Stimulated activated CD4-positive, alpha-beta T cell treated with anti-CD3 and anti-CD28 coated beads, TNF-alpha, amount 100 ng/mL, for 24 hours (primary cell): Measurements from ENCODE around the gene ZNF547.
"Not testable (repeated sequence)": the region's sequence is repeated elsewhere in the genome, so short reads cannot be mapped to it uniquely, and the experiment has no call there.

Source experiments
- DNase-seq, 3 experiments: peaks; one replicate each; pipeline ENCODE4 v3.0.0-alpha.2; 2020; ENCODE audit warnings: low read depth in 3 of 3

The ZNF547 gene

DNA sequence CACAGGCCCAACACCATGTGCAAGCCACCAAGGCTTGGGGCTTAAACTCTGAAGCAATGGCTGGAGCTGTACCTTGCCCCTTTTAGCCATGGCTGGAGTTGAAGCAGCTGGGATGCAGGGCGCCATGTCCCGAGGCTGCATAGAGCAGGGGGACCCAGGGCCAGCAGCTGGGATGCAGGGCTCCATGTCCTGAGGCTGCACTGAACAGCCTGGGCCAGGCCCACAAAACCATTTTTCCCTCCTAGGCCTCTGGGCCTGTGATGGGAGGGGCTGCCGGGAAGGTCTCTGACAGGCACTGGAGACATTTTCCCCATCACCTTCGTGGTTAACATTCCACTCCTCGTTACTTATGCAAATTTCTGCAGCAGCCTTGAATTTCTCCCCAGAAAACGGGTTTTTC lies 10.8 kb downstream of the ZNF547 start:
- DNase-seq, result no peak

GRCh38 chr19:57374647-57375046 lies 11.3 kb downstream of the ZNF547 start:
- not testable (repeated sequence) for DNase-seq

GRCh38 chr19:57376151-57376550 lies 12.8 kb downstream of the ZNF547 start:
- no peak for DNase-seq

GRCh38 chr19:57377498-57378146 lies 14.3 kb downstream of the ZNF547 start:
- DNase-seq, result no peak

DNA sequence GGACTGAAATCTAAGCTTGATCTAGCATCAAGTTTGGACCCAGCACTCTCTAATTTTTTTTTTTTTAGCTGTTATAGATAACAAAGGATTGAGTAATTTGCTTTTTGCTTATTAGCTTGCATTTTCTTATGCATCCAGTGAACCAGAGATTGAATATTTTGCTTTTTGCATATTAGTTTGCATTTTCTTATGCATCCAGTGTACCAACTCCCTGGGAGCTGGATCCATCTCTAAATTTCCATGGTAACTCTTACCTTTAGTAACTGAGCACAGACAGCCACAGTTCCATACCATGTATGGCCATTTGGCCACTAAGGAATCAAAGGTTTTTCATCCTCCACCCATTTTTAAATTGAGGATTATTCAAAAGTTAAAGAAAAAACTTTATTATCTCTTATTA lies 17.6 kb downstream of the ZNF547 start:
- no peak for DNase-seq

DNA sequence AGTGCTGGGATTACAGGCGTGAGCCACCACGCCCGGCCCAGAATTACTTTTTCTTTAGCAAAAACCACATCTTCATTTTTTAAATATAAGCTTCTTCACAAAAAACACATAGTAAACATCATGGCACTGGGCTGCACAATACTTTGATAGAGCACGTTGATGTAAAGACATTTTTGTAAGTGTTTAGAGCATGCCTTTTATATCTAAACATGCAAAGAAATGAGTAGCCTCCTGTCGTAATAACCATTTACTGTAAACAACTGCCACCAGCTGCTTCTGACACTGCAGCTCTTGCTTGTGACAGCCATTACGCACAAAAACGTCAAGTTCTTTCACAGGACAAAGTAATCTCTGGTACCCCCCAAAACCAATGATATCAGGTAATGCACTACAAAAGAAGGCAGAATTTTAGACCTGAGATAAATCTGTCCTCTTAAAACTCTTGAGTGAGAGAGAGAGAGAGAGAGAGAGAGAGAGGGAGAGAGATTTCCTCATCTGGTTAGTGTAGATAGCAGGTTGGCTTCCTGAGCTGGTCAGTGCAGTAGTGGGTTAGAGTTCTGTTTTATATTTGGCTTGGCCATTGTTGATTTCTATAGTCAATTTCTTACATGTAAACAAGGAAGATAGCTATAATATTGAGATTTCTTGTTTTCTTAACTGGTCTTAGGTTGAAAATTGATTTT lies 19.6 kb downstream of the ZNF547 start:
- no peak for DNase-seq

DNA sequence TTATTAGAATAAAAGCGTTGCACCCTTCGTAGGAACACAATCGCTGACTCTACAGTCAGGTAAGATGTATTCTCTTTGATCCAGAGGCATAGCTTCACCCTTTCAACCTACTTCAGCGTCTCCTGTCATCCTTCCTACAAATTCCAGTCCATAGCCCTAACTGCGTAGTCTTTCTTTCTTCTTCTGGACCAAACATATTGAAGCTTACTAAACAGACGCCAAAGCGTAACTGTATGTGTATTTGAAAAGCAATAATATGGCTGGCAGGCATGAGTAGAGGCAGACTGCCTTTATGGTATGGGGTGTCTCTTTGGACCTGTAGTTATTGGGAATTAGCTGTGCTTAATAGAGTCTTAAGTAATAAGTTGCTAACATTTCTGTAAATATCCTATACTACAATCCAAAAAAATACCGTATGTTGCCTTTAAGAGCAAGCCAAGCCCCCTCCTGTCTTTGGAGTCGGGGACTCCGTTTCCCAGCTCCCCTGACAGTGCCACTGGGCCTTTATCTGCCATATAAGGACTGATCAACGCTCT lies 25.9 kb downstream of the ZNF547 start:
- no peak for DNase-seq

- DNase-seq, result peak; percentile 92 to 94 (median 93)
Observed at GRCh38 chr19:57389730-57390598, 26.6 kb downstream of the ZNF547 start, which contains the start of gene ZNF548. TSS of gene ZNF548 (plus strand) at chr19:57389854. CDS start at chr19:57390100, 246 bp downstream.

GRCh38 chr19:57395710-57396109 lies 32.4 kb downstream of the ZNF547 start:
- DNase-seq, result no peak

DNA sequence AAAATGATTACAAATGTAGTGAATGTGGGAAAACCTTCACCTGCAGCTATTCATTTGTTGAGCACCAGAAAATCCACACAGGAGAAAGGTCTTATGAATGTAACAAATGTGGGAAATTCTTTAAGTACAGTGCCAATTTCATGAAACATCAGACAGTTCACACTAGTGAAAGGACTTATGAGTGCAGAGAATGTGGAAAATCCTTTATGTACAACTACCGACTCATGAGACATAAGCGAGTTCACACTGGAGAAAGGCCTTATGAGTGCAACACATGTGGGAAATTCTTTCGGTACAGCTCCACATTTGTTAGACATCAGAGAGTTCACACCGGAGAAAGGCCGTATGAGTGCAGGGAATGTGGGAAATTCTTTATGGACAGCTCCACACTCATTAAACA lies 35.5 kb downstream of the ZNF547 start:
- no peak for DNase-seq

DNA sequence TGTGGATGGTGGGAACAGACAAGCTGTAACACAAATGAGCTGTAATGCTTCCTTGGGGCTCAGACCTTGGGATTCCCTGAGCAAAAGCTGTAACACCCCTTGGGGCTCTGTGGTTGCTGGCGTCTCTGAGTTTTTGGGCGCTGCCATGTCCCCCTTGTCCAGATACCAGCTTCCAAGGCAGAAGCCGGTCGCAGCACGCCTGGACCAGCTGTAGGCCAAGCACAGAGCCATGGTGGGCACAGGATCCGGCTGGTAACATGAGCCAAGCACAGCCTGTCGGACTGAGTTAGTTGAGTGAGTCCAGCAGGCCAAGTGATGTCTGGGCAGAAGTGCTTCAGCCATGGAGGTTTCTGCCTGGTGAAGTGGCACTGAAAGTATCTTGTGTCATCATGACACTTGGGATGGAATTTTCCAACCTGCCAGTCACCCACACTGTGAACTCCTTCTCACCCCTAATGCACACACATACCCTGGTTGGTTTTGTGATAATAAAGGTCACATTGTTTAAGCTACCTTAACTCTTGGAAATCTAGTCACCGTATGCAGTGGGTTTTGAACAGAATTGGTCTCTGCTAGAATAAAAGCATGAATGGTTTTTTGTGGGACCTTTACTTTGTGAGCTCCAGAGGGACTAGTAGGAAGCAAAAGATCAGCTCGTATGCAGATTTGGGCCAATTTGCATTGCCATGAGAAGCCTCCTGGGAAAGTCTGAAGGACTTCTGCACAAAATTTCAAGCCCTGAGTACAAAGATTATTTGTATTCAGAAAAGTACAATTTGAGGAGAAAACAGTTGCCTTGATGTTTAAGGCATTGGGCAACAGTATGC lies 40.6 kb downstream of the ZNF547 start:
- DNase-seq, result no peak

- peak; percentile 38 to 61 (median 53) for DNase-seq
Observed at GRCh38 chr19:57406516-57407123, 43.3 kb downstream of the ZNF547 start.

DNA sequence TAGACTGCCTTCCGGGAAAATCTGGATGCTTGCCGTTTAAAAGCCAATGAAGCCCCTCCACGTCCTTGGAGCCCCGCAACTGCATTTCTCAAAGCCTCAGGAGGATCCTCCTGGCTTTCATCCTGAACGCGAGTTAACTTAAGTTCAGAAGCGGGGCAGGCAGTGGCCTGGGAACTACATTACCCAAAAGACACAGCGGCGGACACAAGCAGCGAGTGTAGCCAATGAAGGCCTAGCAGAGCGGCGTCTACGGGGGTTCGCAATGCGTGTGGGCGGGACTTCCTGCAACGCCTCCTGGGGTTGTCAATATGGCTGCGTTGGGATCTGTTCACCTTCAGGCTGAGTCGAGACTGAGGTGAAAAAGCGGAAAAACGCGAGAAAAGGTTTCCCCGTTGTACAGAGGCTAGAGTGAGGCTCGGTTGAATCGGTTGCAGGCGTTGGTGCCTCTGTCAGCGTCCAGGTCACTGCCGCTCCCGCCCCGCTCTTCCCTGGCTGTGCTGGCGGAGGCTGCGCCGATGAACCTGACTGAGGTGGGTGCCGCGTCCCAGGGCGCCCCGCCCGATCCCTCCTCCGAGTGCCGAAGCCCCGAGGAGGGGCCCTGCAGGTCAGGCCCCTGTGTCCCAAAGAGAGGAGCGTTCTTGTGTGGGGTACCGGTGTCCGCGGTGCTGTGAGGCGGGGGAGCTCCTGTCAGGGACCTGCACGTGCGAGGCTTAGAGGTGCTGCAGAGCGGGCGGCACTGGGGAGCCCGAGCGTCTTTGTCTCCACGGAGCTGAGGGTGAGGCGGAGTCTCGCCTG lies 47.7 kb downstream of the ZNF547 start, which contains the start of gene ZNF17:
ZNF17 (plus strand) TSS at position 285 of the 795 bp plus-strand sequence. CDS start 2,455 bp downstream, outside the sequence.
- DNase-seq, result peak; percentile 86 to 92 (median 91)

- no peak for DNase-seq
Observed at GRCh38 chr19:57419439-57419838, 56.1 kb downstream of the ZNF547 start.

DNA sequence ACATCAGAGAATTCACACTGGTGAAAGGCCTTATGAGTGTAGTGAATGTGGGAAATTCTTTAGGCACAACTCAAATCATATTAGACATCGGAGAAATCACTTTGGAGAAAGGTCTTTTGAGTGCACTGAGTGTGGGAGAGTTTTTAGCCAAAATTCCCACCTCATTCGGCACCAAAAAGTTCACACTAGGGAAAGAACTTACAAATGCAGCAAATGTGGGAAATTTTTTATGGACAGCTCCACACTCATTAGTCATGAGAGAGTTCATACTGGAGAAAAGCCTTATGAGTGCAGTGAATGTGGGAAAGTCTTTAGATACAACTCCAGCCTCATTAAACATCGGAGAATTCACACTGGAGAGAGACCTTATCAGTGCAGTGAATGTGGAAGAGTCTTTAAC lies 57.7 kb downstream of the ZNF547 start:
- no peak for DNase-seq
